MV-4-11 (cell line): ENCODE measurements around the gene PPFIA4.
"Not testable (repeated sequence)": the region's sequence is repeated elsewhere in the genome, so short reads cannot be mapped to it uniquely, and the experiment has no call there.

Experiments used
- DNase-seq: peaks from one replicate; lab custom pipeline; 2025; lab: John Stamatoyannopoulos, UW

Gene PPFIA4

GRCh38 chr1:203017061-203017460, 9.2 kb upstream of the PPFIA4 start:
- DNase-seq: no peak

GRCh38 chr1:203017692-203018091, 8.6 kb upstream of the PPFIA4 start:
- DNase-seq: no peak

GRCh38 chr1:203022855-203023254, 3.4 kb upstream of the PPFIA4 start:
- not testable (repeated sequence) for DNase-seq

GRCh38 chr1:203025686-203026030, 633 bp upstream of the PPFIA4 start:
- no peak for DNase-seq

- DNase-seq: no peak
These were observed 674 bp downstream of the PPFIA4 start for GRCh38 chr1:203026666-203027663.

GRCh38 chr1:203028067-203028783, 1.9 kb downstream of the PPFIA4 start:
- no peak for DNase-seq

- DNase-seq: no peak
These were observed 2.7 kb downstream of the PPFIA4 start for GRCh38 chr1:203028784-203029553.

- peak; percentile 12 for DNase-seq
These were observed 5.2 kb downstream of the PPFIA4 start for GRCh38 chr1:203031467-203031866.

GRCh38 chr1:203033287-203033686, 7.0 kb downstream of the PPFIA4 start:
- DNase-seq: no peak

- no peak for DNase-seq
These were observed 7.6 kb downstream of the PPFIA4 start for GRCh38 chr1:203033917-203034316.

GRCh38 chr1:203034422-203035110, 8.3 kb downstream of the PPFIA4 start:
- DNase-seq: no peak

GRCh38 chr1:203035111-203036000, 9.1 kb downstream of the PPFIA4 start:
- no peak for DNase-seq

- no peak for DNase-seq
These were observed 9.8 kb downstream of the PPFIA4 start for GRCh38 chr1:203036135-203036534.

- DNase-seq: no peak
These were observed 10.2 kb downstream of the PPFIA4 start for GRCh38 chr1:203036537-203036936.

GRCh38 chr1:203037509-203038190, 11.4 kb downstream of the PPFIA4 start:
- DNase-seq: no peak

GRCh38 chr1:203038217-203038741, 12.0 kb downstream of the PPFIA4 start:
- DNase-seq: peak; percentile 65

- DNase-seq: peak; percentile 64
These were observed 12.8 kb downstream of the PPFIA4 start for GRCh38 chr1:203038891-203039608.

- DNase-seq: peak; percentile 40
These were observed 13.6 kb downstream of the PPFIA4 start for GRCh38 chr1:203039609-203040512.
